ENCODE results near the gene TSPOAP1.

Gene TSPOAP1

GRCh38 chr17:58338841-58339754, 10.5 kb upstream of the TSPOAP1 start:
- DNase-seq: peak; percentile 87

- DNase-seq: peak; percentile 59
These were observed 9.9 kb upstream of the TSPOAP1 start for GRCh38 chr17:58338454-58338840.

GRCh38 chr17:58337600-58338453, 9.2 kb upstream of the TSPOAP1 start:
- peak; percentile 97 for DNase-seq

GRCh38 chr17:58337210-58337599, 8.6 kb upstream of the TSPOAP1 start:
- peak; percentile 49 for DNase-seq

GRCh38 chr17:58336456-58337209, 8.0 kb upstream of the TSPOAP1 start:
- DNase-seq: no peak

- DNase-seq: peak; percentile 81
These were observed 7.3 kb upstream of the TSPOAP1 start for GRCh38 chr17:58335779-58336455.

GRCh38 chr17:58335061-58335731, 6.6 kb upstream of the TSPOAP1 start:
- DNase-seq: peak; percentile 64

- DNase-seq: no peak
These were observed 6.1 kb upstream of the TSPOAP1 start for GRCh38 chr17:58334661-58335060.

- no peak for DNase-seq
These were observed 5.7 kb upstream of the TSPOAP1 start for GRCh38 chr17:58334256-58334655.

GRCh38 chr17:58333736-58334207, 5.2 kb upstream of the TSPOAP1 start:
- peak; percentile 38 for DNase-seq

GRCh38 chr17:58332778-58333735, 4.5 kb upstream of the TSPOAP1 start:
- peak; percentile 81 for DNase-seq

GRCh38 chr17:58331815-58332777, 3.5 kb upstream of the TSPOAP1 start:
- DNase-seq: peak; percentile 93

- peak; percentile 81 for DNase-seq
These were observed 2.6 kb upstream of the TSPOAP1 start for GRCh38 chr17:58330997-58331814.

GRCh38 chr17:58330538-58330996, 2.0 kb upstream of the TSPOAP1 start:
- DNase-seq: peak; percentile 62

GRCh38 chr17:58329810-58330537, 1.4 kb upstream of the TSPOAP1 start:
- peak; percentile 76 for DNase-seq

- DNase-seq: peak; percentile 94
These were observed 627 bp upstream of the TSPOAP1 start for GRCh38 chr17:58329035-58329809.

Measured in stimulated activated CD4-positive, alpha-beta T cell treated with anti-CD3 and anti-CD28 coated beads, Interleukin-1b, Interleukin-23, amount 100 ng/mL, for 48 hours (primary cell).